ENCODE measurements around the gene LRRC74A.

- TF ChIP-seq CTCF (conservative IDR thresholded peaks at IDR 0.05) (no peak), ZFX (IDR thresholded peaks at IDR 0.05) (no peak)
Measured at GRCh38 chr14:76829013-76829365, 2.8 kb downstream of the LRRC74A start.

All from C4-2B (cell line).